Dermis microvascular lymphatic vessel endothelial cell (primary cell): ENCODE data around the gene GEN1. TPM values are rescaled to one million over a fixed set of nuclear protein-coding genes. Genes with fewer than 3 reads are reported as not detected.

Source experiments
- DNase-seq, 2 donors: peaks; one replicate each; pipeline versions ENCODE4 v3.0.0 to v3.0.0-alpha.2; 2010; ENCODE audit warnings: low read depth in 2 of 2
- total RNA-seq: library from RNA; depleted of rRNA; stranded (reverse); fragments of >200 nt; gene quantifications from 2 replicates; pipeline ENCODE4 v1.2.1, GENCODE V29; 2014

GEN1 gene
- total RNA-seq, 1 donor from 2014 or later = 5.6 TPM

DNA sequence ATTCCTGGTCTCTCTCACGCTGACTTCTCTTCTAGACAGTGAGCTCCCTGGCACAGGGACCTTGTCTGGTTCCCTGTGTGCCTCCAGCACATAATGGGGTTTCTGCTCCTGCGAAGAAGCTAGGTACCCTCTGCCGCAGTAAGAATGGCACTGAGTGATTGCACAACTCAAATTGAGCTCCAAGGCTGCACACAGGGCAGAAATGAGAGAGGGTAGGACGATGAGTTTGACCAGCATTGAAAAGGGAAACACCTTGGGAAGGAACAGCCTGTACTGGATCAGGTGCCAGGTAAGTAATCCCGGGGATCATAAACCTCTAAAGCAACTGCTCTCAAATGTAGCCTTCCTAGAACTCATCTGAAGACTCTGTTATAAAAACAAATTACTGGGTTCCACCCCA is 41.4 kb downstream of the GEN1 start:
- DNase-seq = no peak

DNA sequence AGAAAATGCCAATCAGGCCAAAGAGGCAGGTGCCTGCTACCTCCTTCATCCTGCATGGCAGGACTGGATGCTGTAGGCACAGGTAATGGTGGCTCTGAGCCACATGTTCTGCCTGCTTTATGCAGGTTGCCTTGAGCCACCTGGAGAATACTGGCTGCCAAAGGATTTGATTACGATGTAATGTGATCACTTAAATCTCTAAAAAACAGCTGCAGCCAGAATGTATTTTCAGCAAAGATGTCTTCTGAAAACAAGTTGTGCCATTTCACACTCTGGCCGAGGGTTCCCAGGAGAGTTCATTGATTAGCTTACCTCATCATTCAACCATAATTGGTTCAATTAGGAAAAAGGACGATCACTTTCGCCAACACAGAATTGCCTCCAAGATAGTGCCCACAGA is 44.4 kb downstream of the GEN1 start:
- DNase-seq = no peak

DNA sequence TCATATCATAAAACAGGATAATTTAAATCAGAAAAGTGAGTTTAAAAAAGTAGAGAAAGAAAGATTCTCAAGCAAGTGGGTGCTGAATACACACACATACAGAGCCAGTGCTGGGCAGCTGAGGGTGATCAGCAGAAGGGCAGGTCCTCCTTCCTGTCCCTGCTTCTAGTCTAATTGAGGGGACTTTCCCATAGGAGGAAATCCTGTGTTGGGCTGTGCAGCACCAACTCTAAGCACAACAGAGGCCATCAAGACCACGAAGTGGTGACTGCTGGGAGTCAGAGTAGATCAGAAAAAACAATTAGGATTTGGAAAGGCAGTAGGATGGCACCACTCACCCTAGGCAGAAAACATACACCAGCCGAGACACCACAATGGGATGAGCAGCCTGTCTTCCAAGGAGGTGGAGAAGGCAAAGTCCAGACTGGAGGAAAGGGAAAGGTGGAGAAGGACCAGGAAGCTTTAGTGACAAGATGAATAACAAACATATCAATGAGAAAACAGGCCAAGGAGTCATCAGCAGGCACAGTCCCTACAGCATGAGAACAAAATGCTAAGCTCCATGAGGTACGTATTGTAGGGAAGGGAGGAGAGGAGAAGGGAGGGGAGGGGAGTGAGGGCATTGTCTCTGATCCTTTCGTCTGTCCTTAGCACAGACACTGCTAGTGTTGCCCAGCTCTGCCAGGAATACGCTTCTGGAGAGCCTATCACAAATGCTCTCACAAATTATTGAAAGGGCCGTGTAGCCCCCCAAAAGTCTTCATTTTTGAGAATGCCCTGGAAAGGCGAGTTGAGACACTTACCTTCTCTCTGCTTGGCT is 45.6 kb downstream of the GEN1 start:
- no peak for DNase-seq

GRCh38 chr2:17800219-17800618 is 46.3 kb downstream of the GEN1 start:
- DNase-seq = no peak

- no peak for DNase-seq
Measured at GRCh38 chr2:17800693-17801458, 46.9 kb downstream of the GEN1 start.

- DNase-seq = no peak
Measured at GRCh38 chr2:17803497-17803896, 49.6 kb downstream of the GEN1 start.

GRCh38 chr2:17804358-17804757 is 50.4 kb downstream of the GEN1 start:
- no peak for DNase-seq

DNA sequence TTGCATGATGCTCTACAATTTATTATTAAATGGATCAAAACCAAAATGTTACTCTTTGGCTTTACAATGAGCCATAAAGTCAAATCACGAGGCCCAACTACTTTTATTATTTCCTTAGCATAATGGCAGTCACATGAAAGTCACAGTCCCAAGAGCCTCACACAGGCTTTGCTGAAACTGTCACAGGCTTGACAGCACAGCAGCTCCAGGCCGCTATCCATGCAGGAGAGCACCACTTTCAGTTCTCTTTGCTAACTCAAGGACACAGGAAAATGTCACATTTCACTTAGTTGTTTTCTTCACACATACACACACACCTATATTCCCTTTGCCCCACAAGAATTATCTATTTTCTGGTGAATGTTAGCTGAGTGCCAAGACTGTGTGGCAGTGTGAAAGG is 51.2 kb downstream of the GEN1 start:
- no peak for DNase-seq

DNA sequence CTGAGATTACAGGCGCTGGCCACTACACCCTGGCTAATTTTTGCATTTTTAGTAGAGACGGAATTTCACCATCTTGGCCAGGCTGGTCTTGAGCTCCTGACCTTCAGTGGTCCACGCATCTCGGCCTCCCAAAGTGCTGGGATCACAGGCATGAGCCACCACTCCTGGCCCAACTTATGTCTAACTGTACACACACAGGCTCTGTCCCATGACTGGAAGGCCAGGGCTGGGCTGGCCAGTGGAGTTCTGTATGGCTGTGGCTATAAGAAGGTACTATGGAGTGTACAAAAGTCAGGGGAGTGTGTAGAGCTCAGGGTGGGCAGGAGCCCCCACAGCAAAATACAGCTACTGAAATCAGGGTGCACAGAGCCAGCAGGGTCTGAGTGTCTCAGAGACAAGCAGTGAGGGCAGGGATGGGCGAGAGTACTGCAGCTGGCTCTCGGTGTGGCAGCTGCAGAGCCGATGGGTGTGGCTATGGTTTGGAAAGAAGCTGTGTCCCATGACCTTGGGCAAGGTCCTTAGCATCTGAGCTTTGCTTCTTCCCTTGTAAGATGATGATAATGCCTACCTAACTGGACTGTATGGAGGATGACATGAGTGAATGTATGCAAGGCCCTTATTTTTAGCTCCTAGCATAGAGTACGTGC is 51.9 kb downstream of the GEN1 start:
- DNase-seq = no peak

GRCh38 chr2:17813010-17813741 is 59.2 kb downstream of the GEN1 start:
- DNase-seq = no peak

DNA sequence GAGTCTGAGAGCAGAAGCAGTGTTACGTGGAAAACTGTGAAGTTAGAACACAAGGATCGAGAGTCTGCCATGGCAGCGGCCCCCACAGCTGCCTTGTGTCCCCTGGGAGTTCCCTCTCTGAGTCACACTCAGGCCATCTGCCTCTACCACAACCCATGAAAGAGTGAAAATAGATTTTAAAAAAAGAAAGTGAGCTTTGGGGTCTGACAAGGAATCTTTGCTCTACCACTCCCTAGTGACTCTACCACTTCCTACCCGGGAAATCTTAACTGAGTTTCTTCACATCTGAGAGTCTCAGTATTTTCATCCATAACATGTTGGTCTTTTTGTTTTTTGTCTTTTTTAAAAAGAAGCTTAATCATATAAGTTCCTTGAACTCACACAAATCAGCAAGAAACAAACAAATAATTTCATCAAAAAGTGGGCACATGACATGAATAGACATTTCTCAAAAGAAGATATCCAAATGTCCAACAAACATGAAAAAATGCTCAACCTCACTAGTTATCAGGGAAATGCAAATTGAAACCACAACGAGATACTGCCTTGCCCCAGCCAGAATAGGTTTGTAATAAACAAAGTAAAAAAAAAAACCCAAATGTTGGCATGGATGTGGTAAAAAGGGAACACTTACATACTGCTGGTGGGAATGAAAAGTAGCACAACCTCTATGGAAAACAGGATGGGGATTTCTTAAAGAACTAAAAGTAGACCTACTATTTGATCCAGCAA is 60.0 kb downstream of the GEN1 start:
- no peak for DNase-seq

- no peak for DNase-seq
Measured at GRCh38 chr2:17814601-17815000, 60.7 kb downstream of the GEN1 start.

GRCh38 chr2:17815468-17816184 is 61.7 kb downstream of the GEN1 start:
- peak in 1 of 2 donors; percentile 12 for DNase-seq

- DNase-seq = no peak
Measured at GRCh38 chr2:17816396-17817245, 62.7 kb downstream of the GEN1 start, which contains the start of gene MSGN1. TSS of gene MSGN1 (plus strand) at chr2:17816460. CDS start at chr2:17816519, 59 bp downstream.

- DNase-seq = no peak
Measured at GRCh38 chr2:17818235-17818815, 64.4 kb downstream of the GEN1 start.

GRCh38 chr2:17821080-17821479 is 67.1 kb downstream of the GEN1 start:
- DNase-seq = no peak

DNA sequence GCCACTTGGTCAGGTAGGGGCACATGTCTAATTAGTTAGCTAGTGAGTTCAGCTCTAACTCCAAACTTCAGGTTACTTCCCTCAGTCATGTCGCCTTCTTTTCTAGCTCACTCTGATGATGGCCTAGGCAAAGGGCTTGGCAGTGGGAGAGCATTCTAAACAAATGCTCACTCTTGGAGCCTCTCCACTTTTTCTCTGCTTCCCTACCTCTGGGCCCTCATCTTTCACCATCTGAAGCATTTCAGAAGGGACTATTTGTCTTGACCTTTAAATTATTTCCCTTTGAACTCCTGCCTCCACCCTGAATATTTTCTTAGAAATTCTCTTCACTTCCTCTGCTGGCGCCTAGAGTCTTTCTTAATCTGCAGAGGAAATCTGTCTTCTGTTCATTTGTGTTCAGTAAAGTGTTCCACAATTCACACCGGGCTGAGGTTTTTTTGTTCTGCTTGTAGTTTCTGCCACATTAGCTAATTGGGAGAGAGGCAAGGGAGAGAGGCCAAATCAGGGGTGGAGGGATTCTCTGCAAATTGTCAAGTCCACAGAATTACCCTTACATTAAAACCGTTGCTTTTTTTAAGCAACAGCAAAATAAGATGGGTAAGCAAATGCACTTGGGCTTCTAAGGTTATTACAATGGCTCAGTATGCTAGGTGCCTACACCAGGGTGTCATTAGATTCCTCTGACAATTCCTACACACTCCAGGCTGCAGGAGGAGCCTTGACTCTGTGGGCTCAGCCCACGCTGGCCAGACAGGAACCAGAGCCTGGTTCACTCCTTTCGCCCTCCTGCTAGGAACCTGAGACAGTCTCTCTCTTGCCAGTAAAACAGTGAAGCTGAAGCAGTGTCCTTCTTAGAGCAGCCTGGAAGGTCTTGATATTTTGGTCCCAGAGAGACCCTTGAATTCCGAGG is 67.9 kb downstream of the GEN1 start:
- no peak for DNase-seq
